ENCODE results near the gene INTS11. TPM values are rescaled to one million over a fixed set of nuclear protein-coding genes. Genes with fewer than 3 reads are reported as not detected.

INTS11 gene
- total RNA-seq, 1 donor from 2014 or later, result 111 TPM

DNA sequence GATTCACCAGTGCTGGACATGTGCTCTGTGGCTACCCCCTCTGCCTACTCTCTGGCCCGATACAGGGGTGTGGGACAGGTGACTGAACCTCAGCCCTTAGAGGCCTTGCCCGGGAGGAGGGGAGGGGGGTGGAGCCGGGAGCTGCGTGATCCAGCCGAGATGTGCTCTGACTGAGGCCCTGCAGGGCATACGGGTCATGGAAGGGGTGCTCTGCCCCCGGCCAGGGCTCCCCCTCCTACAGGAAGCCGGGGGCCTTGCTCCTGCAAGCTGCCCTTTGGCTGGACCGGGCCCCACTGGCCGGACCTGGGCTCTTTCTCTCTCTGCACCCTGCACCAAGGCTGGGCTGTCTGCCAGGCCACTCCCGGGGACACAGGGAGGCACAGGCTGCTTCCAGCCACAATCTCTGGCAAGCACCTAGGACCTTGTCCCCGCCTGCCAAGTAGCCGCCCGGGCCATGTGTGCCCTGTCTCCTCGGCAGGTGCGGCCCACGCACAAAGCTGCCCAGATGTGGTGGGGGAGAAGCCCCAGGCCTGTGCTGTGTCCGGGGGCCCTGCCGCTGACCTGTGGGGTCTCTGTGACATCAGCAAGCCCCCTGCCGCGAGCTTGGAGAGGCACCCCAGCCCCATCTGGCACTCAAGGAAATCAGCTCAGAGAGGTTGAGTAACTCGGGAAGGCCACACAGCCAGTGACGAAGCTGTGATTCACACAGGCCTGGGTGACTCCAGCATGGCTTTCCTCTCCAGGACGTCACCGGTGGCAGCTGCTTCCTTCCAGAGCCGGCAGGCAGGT lies 42.7 kb downstream of the INTS11 start:
- intact Hi-C loops (cut with DNase I), result no loop called here
- ATAC-seq (no peak), DNase-seq (ENCODE audit: low spot score) (no peak)

DNA sequence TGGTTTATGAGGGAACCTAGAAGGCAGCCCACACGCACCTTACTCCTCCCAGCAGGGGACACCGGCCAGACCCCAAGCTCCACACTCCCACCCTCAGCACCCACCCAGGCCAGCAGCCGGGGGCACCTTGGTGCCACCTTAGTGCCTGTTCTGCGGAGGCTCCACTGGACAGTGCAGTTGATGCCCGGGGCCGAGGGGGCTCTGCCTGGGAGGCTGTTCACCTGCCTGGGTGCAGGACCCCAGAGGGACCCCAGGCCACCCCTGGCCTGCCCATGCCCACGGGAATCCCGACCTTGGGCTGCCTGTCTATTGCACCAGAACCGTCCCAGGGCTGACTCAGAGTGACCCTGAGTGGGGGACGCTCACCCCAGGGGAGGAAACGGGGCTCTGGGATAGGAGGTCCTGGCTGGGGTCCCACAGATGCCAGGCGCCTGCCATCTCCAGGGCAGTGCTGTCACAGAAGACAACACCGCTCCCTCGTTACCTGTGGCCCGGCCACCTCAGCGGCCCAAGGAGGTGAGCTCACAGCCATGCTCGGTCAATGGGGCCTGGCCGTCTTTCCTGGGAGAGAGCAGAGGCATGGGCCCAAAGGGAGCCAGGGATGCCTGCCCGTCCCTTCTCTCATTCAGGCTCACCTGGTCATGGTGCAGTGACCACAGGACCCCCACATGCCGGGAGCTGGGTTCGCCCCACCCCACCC lies 43.5 kb downstream of the INTS11 start:
- DNase-seq (ENCODE audit: low spot score) (no peak), ATAC-seq (no peak)
- intact Hi-C loops (cut with DNase I), result no loop called here

DNA sequence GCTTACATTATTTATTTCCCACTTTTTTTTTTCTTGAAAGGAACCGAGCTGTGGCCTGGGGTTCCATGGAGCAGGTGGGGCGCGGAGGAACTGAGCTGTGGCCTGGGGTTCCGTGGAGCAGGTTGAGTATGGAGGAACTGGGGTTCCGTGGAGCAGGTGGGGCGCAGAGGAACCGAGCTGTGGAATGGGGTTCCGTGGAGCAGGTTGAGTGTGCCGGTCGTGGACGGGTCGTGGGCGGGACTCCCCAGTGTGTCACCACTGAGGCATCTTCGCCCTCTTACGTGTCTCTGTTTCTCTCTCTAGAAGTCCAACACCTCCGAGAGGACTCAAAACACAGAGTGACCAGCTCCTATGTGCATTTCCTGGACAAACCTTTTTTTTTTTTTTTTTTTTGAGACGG lies 45.4 kb downstream of the INTS11 start:
- no peak for DNase-seq (ENCODE audit: low spot score)
- no peak for ATAC-seq
- intact Hi-C loops (cut with DNase I), result no loop called here

DNA sequence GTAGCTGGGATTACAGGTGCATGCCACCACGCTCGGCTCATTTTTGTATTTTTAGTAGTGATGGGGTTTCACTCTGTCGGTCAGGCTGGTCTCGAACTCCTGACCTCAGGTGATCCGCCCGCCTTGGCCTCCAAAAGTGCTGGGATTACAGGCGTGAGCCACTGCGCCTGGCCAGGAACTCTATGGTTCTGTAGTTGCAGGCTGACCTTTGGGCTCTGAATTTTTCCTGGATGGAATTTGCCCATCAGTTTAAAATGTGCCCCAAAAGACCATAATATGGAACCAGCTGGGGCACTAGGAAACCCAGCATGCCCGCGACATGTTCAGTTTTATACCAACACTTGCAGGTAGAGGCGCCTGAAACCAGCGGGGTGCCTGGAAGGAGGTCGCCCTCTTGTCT lies 45.8 kb downstream of the INTS11 start:
- intact Hi-C loops (cut with DNase I), result no loop called here
- DNase-seq (ENCODE audit: low spot score) (no peak), ATAC-seq (no peak)

DNA sequence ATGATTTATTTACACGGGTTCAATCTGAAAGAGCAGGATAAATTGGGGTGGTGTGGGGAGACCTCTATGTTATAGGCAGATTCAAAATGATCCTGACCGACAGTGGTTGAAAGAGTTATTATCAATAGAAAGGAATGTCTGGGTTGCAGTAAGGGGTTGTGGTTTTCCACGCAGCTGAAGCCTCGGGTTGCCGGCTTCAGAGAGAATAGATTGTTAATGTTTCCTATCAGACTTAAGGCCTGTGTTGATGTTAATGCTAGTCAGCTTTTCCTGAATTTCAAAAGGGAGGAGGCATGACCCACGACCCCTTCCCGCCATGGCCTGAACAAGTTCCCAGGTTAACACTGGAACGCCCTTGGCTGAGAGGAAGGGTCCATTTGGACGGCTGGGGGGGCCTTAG lies 48.6 kb downstream of the INTS11 start:
- ATAC-seq (no peak), DNase-seq (ENCODE audit: low spot score) (no peak)
- intact Hi-C loops (cut with DNase I), result no loop called here

DNA sequence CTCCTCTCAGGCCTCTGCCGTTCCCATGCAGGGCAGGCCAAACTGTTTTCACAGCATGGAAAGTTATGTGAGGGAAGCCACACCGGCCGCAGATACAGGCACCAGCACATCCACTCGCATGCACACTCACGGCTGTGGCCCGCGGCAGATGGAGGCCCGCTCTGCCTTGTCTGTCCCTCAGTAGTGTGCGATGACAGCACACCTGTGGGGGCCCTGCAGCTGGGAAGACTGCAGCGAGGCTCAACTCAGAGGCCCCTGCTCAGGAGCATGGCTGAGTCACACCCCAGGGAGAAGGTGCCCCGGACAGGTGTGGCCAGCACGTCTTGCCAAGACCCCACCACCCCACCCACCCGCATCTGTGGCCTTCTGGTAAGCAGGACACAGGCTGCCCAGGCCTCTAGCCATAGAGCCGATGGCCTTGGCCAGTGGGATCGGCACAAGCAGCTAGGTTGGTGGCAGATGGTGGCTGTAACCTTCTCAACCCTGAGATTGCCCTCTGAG lies 49.5 kb downstream of the INTS11 start:
- ATAC-seq (no peak), DNase-seq (ENCODE audit: low spot score) (no peak)
- intact Hi-C loops (cut with DNase I), result no loop called here

DNA sequence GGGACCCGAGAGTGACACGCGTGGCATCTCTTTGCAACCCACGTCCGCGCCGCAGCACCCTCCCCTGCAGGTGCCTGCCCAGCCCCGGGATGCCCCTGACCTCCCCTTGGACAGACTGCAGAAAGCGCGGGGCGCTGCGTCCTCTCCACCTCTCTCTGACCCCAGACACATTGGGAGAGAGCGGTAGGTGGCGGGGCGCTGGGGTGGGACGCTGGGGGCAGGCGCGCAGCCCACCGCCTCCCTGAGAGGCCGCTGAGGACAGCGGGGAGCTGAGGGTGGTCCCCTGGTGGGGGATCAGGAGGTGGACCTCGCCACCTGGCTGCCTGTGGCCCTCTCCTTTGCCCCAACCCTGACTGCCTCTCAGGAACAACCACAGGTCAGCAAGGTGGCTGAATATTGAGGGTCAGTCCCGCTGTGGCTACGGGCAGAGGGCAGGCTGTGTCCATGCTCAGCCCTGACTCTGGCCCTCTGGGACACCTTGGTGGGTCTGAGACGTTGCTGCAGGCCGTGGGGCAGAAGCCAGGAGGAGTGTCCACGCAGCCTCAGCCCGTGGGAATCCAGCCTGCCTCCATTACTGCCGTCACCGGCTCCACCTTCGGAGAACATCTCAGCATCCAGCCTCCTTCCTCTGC lies 50.0 kb downstream of the INTS11 start:
- intact Hi-C loops (cut with DNase I), result no loop called here
- ATAC-seq (peak; percentile 38), DNase-seq (ENCODE audit: low spot score) (no peak)

DNA sequence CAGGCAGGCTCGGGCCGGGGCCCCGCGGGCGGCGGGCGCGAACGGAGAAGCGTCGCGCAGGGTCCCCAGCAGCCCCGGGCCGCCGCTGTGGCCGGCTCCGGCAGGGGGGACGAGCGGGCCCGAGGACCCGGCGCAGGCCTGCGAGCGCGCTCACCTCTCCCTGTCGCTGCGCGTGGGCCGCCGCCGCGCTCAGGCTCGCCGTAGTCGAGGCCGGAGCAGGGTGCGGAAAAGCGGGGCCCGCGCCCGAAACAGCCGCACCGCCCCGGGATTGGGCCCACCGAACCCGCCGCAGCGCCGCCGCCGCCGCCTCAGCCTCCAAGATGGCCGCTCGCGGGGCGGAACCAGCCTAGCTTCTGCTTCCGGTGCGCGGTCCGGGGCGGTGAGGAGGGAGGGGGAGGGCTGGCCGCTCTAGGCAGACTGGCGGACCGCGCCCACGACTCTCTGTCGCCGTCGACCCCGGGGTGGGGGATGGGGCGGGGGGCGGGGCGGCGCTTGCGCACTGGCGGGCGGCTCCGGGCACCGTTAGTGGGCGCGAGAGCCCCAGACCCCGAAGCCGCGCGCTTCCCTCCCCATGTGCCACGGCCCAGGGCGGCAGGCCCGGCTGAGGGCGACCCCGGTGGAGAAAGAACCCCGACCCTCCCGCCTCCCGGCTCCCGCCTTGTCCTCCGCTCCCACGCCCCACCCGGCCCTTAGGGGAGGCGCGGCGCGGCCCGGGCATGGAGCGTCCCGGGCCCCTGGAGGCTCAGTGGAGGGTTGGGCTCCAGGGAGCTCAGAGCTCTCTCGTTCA lies 50.8 kb downstream of the INTS11 start, which contains the start of gene UBE2J2:
Gene UBE2J2 (minus strand): TSS at position 343 of the 787 bp plus-strand sequence. CDS start 5,862 bp downstream, outside the sequence.
- DNase-seq (ENCODE audit: low spot score), result peak; percentile 97
- peak; percentile 97 for ATAC-seq
- intact Hi-C loops (cut with DNase I), result no loop called here

DNA sequence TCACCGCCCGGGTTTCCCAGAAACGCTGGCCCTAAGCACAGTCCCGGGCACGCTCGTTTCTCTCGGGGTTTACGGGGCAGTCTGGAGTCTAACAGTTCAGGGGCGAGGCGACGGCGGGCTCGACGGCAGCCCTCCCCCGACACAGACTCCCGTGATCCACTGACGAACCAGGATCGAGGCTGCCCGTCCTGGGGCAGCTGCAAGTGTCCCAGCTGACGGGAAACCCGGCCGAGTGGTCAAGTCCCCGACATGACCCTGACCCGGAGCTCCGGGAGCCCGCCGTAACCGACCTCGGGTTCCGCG lies 51.3 kb downstream of the INTS11 start:
- intact Hi-C loops (cut with DNase I), result no loop called here
- no peak for DNase-seq (ENCODE audit: low spot score)
- no peak for ATAC-seq

DNA sequence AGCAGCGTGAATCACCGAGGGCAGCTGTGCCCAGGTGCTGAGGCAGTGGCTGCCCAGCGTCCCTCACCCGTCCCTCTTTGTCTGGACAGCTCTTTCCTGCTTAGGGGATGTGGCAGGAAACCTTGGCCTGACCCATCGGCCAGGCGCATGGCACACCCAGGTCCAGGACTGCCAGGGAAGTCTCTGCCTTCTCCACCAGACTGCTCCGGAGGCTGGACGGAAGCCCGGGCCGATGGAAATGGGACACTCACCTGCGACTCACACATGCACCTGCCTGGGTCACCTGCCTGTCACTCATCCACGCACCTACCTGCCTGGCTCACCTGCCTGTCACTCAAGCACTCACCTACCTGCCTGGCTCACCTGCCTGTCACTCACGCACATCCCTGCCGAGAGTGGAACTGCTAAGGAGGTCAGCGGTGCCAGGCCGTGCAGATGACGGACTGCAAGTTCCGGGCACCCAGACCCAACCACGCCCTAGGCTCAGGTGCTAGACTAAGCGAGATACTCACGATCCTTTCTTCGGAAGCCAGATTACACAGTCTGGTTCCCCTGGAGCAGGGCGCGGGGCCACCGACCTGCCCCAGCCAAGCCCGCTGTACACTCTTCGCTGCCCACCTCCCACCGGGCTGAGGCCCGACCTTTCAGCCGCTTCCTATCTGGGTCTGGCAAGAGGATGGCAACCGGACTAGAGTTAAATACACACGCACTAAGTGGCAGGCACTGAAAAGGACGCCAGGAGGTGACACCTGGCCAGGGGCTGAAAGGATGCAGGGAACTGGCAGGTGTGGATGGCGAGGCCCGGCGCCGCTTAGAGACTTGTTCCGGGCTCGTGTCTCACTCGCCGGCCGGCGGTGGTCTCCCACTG lies 51.9 kb downstream of the INTS11 start:
- intact Hi-C loops (cut with DNase I), result no loop called here
- DNase-seq (ENCODE audit: low spot score) (no peak), ATAC-seq (no peak)

DNA sequence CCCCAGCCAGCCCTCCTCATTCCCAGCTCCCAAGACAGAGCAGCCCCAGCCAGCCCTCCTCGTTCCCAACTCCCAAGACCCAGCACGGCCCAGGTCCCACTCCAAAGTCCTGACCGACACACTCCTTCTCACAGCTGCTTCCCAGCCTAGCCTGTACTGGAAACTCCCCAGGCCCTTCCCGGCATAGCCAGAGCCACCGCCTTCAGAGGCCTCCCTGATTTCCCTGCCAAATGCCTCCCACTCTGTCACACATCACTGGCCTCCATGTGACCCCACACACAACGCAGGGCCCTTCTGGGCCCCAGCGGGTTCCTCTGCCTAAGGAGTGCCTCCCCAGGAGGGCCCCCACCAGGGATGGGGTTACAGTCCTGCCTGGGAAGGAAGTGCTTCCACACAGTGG lies 53.6 kb downstream of the INTS11 start:
- intact Hi-C loops (cut with DNase I), result no loop called here
- no peak for ATAC-seq
- no peak for DNase-seq (ENCODE audit: low spot score)

DNA sequence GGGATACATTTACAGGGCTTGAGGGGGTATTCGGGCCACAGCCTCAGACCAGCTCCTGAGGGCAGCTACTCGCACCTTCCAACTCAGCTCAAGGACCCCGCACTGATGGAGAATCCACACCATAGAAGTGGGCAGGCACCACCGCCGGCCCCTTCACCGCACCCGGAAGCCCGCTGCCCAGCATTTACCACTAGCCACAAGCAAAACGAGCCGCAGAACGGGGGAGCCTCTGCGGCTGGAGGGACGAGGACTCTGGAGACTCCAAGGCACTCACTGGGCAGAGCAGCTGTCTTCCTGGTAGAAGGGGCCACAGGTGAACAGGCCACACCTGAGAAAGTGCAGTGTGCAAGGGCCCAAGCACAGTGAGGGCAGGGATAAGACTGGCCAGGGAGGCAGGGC lies 56.2 kb downstream of the INTS11 start:
- DNase-seq (ENCODE audit: low spot score) (no peak), ATAC-seq (no peak)
- intact Hi-C loops (cut with DNase I), result no loop called here

DNA sequence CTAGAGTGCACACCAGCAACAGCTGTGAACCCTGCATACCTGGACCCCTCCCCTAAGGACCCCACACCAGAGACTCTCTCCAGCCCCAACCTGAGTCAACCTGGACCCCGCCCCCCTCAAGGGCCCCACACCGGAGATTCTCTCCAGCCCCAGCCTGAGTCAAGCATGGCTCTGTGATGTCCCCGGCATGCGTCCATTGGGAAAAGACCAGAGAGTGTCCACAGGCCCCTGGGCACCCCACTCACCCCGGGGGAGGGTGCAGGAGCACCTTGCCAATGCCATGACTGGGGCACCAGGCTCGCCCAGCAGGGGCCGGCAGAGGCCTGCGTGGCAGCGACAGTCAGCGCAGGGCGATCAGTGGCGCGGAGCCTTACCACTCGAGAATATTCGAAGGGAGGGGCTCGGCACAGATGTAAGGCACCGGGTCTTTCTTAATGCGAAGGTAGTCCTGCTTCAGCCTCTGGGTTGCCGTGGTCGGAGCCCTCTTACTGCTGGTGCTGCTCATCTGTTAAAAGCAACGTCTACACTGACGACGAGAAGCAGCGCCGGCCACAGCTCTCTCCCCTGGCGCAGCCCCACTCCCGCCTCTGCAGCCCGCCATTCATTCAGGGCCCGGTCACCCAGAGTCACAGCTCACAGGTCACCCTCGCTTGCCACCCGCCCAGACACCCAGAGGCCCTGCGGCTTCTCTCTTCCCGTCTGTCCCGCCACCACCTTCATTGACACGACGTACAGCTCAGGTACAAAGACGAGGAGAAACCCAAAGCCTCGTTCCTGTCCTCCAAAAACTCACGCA lies 56.8 kb downstream of the INTS11 start:
- intact Hi-C loops (cut with DNase I), result no loop called here
- no peak for DNase-seq (ENCODE audit: low spot score)
- ATAC-seq, result peak; percentile 14

DNA sequence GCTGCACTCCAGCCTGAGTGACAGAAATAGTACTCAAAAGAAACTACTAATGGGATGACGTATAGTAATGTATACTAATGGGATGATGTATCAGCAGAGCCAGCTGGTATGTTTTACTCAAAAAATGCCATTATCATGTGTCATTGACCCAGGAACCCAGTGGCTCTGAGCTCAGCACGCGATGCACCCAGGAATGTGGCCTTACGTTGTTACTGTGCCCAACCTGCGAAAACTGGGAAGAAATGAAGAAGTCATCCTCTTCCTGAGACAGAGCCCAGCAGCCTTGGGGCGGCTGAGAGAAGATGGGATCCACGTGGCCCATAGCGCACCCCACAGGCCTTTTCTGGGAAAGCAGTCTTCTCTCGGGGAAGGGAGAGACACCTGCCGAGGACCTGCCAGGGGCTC lies 59.6 kb downstream of the INTS11 start:
- DNase-seq (ENCODE audit: low spot score), result no peak
- ATAC-seq, result no peak
- intact Hi-C loops (cut with DNase I), result no loop called here

DNA sequence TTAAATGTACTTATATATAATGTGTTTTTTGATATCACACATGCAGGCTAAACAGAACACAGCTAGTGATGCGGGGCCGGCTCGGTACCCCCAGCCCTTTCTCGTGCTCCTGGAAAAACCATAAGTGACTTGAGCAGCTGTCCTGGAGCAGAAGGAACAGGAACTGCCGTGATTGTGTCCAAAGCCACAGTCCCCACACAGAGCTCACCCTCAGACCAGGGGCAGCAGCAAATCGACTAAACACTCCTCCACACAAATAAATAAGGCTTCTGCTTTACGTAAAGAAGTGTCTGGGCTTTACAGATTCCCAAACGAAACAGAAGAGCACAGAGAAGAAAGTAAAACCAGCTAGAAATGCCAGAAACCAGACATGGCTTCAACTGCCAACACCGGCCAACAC lies 60.4 kb downstream of the INTS11 start:
- intact Hi-C loops (cut with DNase I), result no loop called here
- DNase-seq (ENCODE audit: low spot score) (no peak), ATAC-seq (no peak)

DNA sequence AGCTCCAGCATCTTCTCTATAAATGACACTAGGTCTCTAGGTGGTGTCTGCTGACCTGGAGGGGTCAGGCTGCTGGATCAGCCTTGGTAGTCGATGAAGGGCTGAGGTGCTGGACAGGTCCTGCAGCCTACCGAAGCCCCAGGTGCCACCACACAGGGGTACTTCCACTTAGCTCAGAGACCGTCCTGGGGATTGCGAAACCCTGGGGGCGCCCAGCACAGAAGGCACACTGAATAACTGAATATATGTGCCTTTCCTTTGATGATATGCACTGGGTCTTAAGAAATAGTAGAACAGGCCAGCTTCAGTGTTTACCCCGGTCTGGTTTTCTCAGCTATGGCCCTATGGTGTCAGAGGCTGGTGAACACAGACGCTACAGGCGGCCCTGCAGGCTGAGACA lies 61.7 kb downstream of the INTS11 start:
- DNase-seq (ENCODE audit: low spot score) (no peak), ATAC-seq (no peak)
- intact Hi-C loops (cut with DNase I), result no loop called here

DNA sequence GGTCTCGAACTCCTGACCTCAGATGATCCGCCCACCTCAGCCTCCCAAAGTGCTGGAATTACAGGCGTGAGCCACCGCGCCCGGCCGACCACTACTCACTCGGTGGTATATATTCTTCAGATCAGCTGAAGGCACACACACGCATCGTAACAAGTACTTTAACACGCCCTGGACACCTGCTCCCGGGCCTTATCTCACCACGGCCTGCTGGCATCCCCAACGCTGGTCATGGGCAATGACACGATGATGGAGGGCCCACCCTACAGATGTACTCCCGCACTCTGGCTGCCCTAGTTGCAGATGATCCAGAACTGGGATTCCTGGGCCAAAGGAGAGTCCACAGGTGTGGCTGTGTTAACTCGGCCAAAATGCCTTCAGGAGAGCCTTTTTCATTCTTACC lies 62.4 kb downstream of the INTS11 start:
- ATAC-seq, result no peak

More for the DNA sequence above, 62.4 kb downstream of the INTS11 start:
- intact Hi-C loops (cut with DNase I), result no loop called here
- no peak for DNase-seq (ENCODE audit: low spot score)
